T-cell (primary cell): ENCODE measurements around the gene ERMAP. TPM values are rescaled to one million over a fixed set of nuclear protein-coding genes. Genes with fewer than 3 reads are reported as not detected.

ENCODE experiments used
- ATAC-seq, 4 experiments: fragments of 200-7000 bp in 3 of 4; fragments of 150-1000 bp in 1 of 4; cut with Tn5 transposase; replicated peaks in 1 of 4; 1 replicate in 3 of 4; 2 replicates in 1 of 4; pipeline ENCODE4 v1.10.0; 2021; ENCODE audit warnings: moderate library complexity in 3 of 4, mild to moderate bottlenecking in 2 of 4, moderate number of reproducible peaks in 1 of 4
- CTCF ChIA-PET, 2 donors: fragments of 300-600 bp; sonication (Branson Sonifier 250); formaldehyde crosslinking; loops; one replicate each; lab custom pipeline; 2022; ENCODE audit warnings: antibody characterized with exemption in 2 of 2; lab: Charles Lee
- POLR2A ChIA-PET, 2 donors: fragments of 300-600 bp; sonication (Branson Sonifier 250); formaldehyde crosslinking; loops; one replicate each; lab custom pipeline; 2022; ENCODE audit warnings: antibody characterized with exemption in 2 of 2; lab: Charles Lee
- DNase-seq, 35 experiments: peaks; one replicate each; pipeline versions ENCODE4 v3.0.0 to v3.0.0-alpha.2; 2013 to 2023
- H3K27ac ChIP-seq: one replicate; pipeline ENCODE4 v1.5.1; 2013; ENCODE audit warnings: low read length
- H3K27me3 ChIP-seq, 2 experiments: replicated peaks in 1 of 2; 1 replicate in 1 of 2; 2 replicates in 1 of 2; pipeline versions ENCODE4 v1.6.1 to v1.7.0; 2013; ENCODE audit warnings: low read length in 1 of 2, mixed read lengths in 1 of 2; ENCODE audit not compliant: control insufficient read depth in 2 of 2, insufficient read depth in 2 of 2; ENCODE audit errors: extremely low read depth in 1 of 2
- H3K36me3 ChIP-seq, 2 donors: 1 replicate in 1 of 2; 2 replicates in 1 of 2; pipeline versions ENCODE4 v1.6.1 to v1.7.0; 2013; ENCODE audit warnings: low read length in 1 of 2; ENCODE audit not compliant: control insufficient read depth in 2 of 2, insufficient read depth in 1 of 2; ENCODE audit errors: extremely low read depth in 1 of 2
- H3K4me1 ChIP-seq, 2 experiments: 1 replicate in 1 of 2; 2 replicates in 1 of 2; pipeline versions ENCODE4 v1.6.1 to v1.7.0; 2013; ENCODE audit warnings: low read length in 2 of 2, mixed read lengths in 1 of 2; ENCODE audit not compliant: insufficient read depth in 2 of 2, control insufficient read depth in 1 of 2; ENCODE audit errors: extremely low read depth in 1 of 2
- H3K4me3 ChIP-seq, 2 donors: 1 replicate in 1 of 2; 2 replicates in 1 of 2; pipeline versions ENCODE4 v1.5.1 to v1.7.0; 2013; ENCODE audit warnings: mild to moderate bottlenecking in 2 of 2, low read length in 1 of 2, moderate library complexity in 1 of 2; ENCODE audit not compliant: control insufficient read depth in 1 of 2; ENCODE audit errors: extremely low read depth in 1 of 2
- H3K9me3 ChIP-seq: 2 replicates; pipeline ENCODE4 v1.7.0; 2013
- H3K27ac Mint-ChIP-seq, 2 donors: one replicate each; pipeline ENCODE4 v1.8.0; 2020 to 2021; ENCODE audit warnings: mild to moderate bottlenecking in 2 of 2, mixed read lengths in 2 of 2
- H3K27me3 Mint-ChIP-seq, 2 donors: one replicate each; pipeline ENCODE4 v1.8.0; 2021 to 2022; ENCODE audit warnings: mixed read lengths in 2 of 2
- H3K36me3 Mint-ChIP-seq: one replicate; pipeline ENCODE4 v1.8.0; 2021; ENCODE audit warnings: mixed read lengths
- H3K4me1 Mint-ChIP-seq, 3 donors: one replicate each; pipeline ENCODE4 v1.8.0; 2020 to 2022; ENCODE audit warnings: mixed read lengths in 3 of 3, mild to moderate bottlenecking in 1 of 3
- H3K4me3 Mint-ChIP-seq, 3 donors: one replicate each; pipeline ENCODE4 v1.8.0; 2020 to 2022; ENCODE audit warnings: mild to moderate bottlenecking in 3 of 3, mixed read lengths in 3 of 3, moderate library complexity in 3 of 3
- H3K9me3 Mint-ChIP-seq, 3 donors: one replicate each; pipeline ENCODE4 v1.8.0; 2020 to 2022; ENCODE audit warnings: mixed read lengths in 3 of 3
- WGBS: methylation state at CpG from one replicate; pipeline ENCODE4 v1.1.5; 2013; ENCODE audit warnings: missing lambda C conversion rate; ENCODE audit not compliant: insufficient coverage; 5-methylcytosine and 5-hydroxymethylcytosine counted together
- total RNA-seq, 35 experiments: library from RNA in 6 of 35; stranded (reverse) in 6 of 35; fragments of 120-200 nt in 1 of 35; gene quantifications; one replicate each; pipeline versions ENCODE4 v1.2.1 to v1.2.4 and lab custom pipeline; 2013 to 2026

The ERMAP gene
- total RNA-seq, 5 donors from 2014 or later (not counting 1 experiment from before 2014, with no cell fraction given): 5.7 to 7.6 (median 6.7) TPM

GRCh38 chr1:42784547-42784945 lies 32.4 kb upstream of the ERMAP start:
- Histone ChIP-seq H3K9me3 (no peaks in the 10 kb centered on the region), H3K4me1 (peaks cover 2 to 15% of the 10 kb centered on the region in 2 experiments), H3K4me3 (peak overlapping the region; percentile 55 to 63), H3K27me3 (peaks cover 0 to 4% of the 10 kb centered on the region in 2 experiments), H3K36me3 (peaks cover 0 to 13% of the 10 kb centered on the region in 2 donors), H3K27ac (no peak overlapping the region)
- Mint-ChIP-seq H3K9me3 (no peaks in the 10 kb centered on the region), H3K27me3 (no peaks in the 10 kb centered on the region), H3K4me1 (peaks cover 14 to 20% (median 16%) of the 10 kb centered on the region in 3 donors), H3K36me3 (peaks cover 16% of the 10 kb centered on the region), H3K27ac (no peak overlapping the region), H3K4me3 (peak overlapping the region; percentile 76 to 83 (median 78))
- POLR2A ChIA-PET: interaction anchor here in 1 of 2 donors (0.6 kb wide), 1 partner anchor 215 kb away, joined by 4 read pairs; no protein-coding TSS in a partner anchor
- DNase-seq (no peak), ATAC-seq (no peak)
- CTCF ChIA-PET: no interaction called here
- WGBS: over 99% methylated on average over 14 of the region's 18 CpGs

DNA sequence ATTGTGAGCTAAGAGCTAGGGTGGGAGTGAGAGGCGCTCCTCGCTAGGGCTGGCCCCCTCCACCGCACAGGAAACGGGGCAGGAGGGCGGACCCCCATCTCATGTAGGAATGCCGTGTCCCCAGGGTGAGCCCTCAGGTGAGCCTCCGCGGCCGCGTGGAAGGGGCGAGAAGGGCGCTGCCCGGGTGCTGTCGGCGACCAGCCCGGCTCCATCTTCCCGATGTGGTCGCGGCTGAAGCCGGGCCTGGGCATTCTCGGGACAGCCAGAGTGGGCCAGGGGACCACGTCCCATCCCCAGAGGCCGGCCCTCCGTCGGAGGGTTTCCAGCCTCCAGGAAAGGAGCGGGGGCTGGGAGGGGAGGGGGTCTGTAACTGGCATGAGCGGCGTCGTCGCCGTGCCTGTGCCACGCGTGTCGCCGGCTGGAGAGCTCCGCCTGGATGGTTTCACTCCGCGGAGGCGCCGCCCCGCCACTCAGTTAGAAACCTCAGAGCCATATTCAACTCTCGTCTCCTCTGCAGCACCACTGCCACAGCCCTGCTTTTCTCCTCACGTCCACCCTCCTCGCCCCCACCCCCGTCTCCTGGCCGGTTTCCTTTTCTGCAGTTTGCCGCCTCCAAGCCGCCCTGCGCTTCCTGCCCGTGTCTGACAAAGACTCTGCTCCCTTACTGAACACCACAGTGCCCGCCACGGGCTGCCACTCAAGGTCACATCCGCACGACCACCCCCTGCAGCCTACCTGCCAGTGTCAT lies 31.8 kb upstream of the ERMAP start, which contains the start of gene TMEM269:
Gene TMEM269, plus strand, starts transcription at position 46 of the 748 bp plus-strand sequence. CDS start 4,903 bp downstream, outside the sequence.
- Histone ChIP-seq H3K36me3 (peaks cover 0 to 9% of the 10 kb centered on the region in 2 donors), H3K4me1 (peaks cover 2 to 15% of the 10 kb centered on the region in 2 experiments), H3K27ac (no peak within 1 kb of the TSS), H3K9me3 (no peaks in the 10 kb centered on the region), H3K27me3 (peaks cover 0 to 4% of the 10 kb centered on the region in 2 experiments), H3K4me3 (peak within 1 kb of the TSS; percentile 55 to 63)
- peaks cover 14 to 20% (median 16%) of the 10 kb centered on the region in 3 donors for H3K4me1 Mint-ChIP-seq
- ATAC-seq: peak; percentile 80 to 90 (median 84)
- H3K9me3 Mint-ChIP-seq: no peaks in the 10 kb centered on the region
- H3K4me3 Mint-ChIP-seq: peak within 1 kb of the TSS; percentile 76 to 83 (median 78)
- POLR2A ChIA-PET: interaction anchor here in 1 of 2 donors (0.6 kb wide), 1 partner anchor 214 kb away, joined by 4 read pairs; no protein-coding TSS in a partner anchor
- peak; percentile 10 to 67 (median 50) for DNase-seq
- 12% methylated on average over 48 of the region's 54 CpGs for WGBS
- peak within 1 kb of the TSS; percentile 41 to 76 for H3K27ac Mint-ChIP-seq
- no peaks in the 10 kb centered on the region for H3K27me3 Mint-ChIP-seq
- peaks cover 13% of the 10 kb centered on the region for H3K36me3 Mint-ChIP-seq
- CTCF ChIA-PET: no interaction called here

DNA sequence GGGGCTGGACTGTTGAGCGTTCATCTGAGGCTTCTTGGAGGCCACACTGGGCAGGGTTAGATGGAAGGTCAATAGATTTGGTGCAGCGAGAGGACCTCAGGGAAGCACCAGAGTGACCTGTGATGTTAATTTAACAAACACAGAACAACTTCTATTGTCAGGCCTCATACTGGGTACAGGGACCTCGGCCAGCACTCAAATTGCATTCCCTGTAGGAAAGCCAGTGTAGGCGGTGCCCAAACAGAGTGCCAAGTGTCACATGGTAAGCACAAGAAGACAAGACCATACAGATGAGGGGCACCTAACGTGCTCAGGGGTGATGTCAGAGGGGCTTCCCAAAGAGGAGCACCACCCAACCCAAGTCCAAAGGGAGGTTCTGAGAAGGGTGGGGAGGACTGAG lies 30.8 kb upstream of the ERMAP start:
- ChIA-PET POLR2A (no interaction called here), CTCF (no interaction called here)
- no peak overlapping the region for H3K27ac ChIP-seq
- Mint-ChIP-seq H3K27me3 (no peaks in the 10 kb centered on the region), H3K36me3 (peaks cover 6% of the 10 kb centered on the region), H3K27ac (peak overlapping the region in 1 of 2 donors; percentile 76), H3K9me3 (no peaks in the 10 kb centered on the region), H3K4me1 (peaks cover 14 to 20% (median 16%) of the 10 kb centered on the region in 3 donors), H3K4me3 (peak overlapping the region; percentile 76 to 83 (median 78))
- peaks cover 2 to 15% of the 10 kb centered on the region in 2 experiments for H3K4me1 ChIP-seq
- DNase-seq (no peak), ATAC-seq (no peak)
- H3K27me3 ChIP-seq: peaks cover 0 to 4% of the 10 kb centered on the region in 2 experiments
- no peak overlapping the region for H3K4me3 ChIP-seq
- 100% methylated on average over 2 of the region's 5 CpGs for WGBS
- no peaks in the 10 kb centered on the region for H3K9me3 ChIP-seq
- H3K36me3 ChIP-seq: peaks cover 0 to 3% of the 10 kb centered on the region in 2 donors

DNA sequence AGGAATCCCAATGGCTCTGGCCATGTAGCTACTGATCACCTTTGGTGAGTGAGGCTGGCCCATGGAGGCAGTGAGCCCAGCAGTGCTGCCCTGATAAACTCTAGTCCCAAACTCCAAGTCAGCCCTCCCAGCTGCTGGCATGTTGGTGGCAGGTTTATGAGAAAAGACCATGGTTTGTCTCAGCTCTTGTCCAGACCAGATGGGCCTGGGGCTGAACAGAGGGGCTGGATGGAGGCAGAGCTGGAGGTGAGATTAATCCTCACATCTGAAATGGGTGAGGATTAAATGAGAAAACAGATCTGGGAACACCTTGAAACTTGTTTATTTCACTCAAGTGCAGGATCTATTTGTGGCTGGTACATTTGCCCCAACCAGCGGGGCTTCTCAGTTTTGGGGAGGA lies 28.9 kb upstream of the ERMAP start:
- POLR2A ChIA-PET: no interaction called here
- H3K36me3 Mint-ChIP-seq: no peaks in the 10 kb centered on the region
- CTCF ChIA-PET: interaction anchor here in 1 of 2 donors (0.6 kb wide), 1 partner anchor 9 kb away, joined by 3 read pairs; no protein-coding TSS in a partner anchor
- no peaks in the 10 kb centered on the region for H3K9me3 Mint-ChIP-seq
- H3K4me1 ChIP-seq: peaks cover 2 to 15% of the 10 kb centered on the region in 2 experiments
- no peak overlapping the region for H3K27ac Mint-ChIP-seq
- H3K9me3 ChIP-seq: no peaks in the 10 kb centered on the region
- H3K4me3 Mint-ChIP-seq: no peak overlapping the region
- H3K27me3 Mint-ChIP-seq: no peaks in the 10 kb centered on the region
- peaks cover 0 to under 1% of the 10 kb centered on the region in 2 donors for H3K36me3 ChIP-seq
- no peak for DNase-seq
- peaks cover 14 to 20% (median 16%) of the 10 kb centered on the region in 3 donors for H3K4me1 Mint-ChIP-seq
- peaks cover 0 to 4% of the 10 kb centered on the region in 2 experiments for H3K27me3 ChIP-seq
- no peak overlapping the region for H3K4me3 ChIP-seq
- no peak for ATAC-seq
- no peak overlapping the region for H3K27ac ChIP-seq
- 100% methylated on average over 1 of the region's 1 CpG for WGBS

GRCh38 chr1:42793824-42794223 lies 23.1 kb upstream of the ERMAP start:
- Mint-ChIP-seq H3K36me3 (no peaks in the 10 kb centered on the region), H3K9me3 (no peaks in the 10 kb centered on the region), H3K27ac (no peak overlapping the region), H3K4me3 (no peak overlapping the region), H3K27me3 (no peaks in the 10 kb centered on the region), H3K4me1 (no peaks in the 10 kb centered on the region)
- no peak overlapping the region for H3K4me3 ChIP-seq
- no peaks in the 10 kb centered on the region for H3K27me3 ChIP-seq
- ATAC-seq (no peak), DNase-seq (no peak)
- no peaks in the 10 kb centered on the region for H3K9me3 ChIP-seq
- 93% methylated on average over 2 of the region's 2 CpGs for WGBS
- no peaks in the 10 kb centered on the region for H3K4me1 ChIP-seq
- H3K27ac ChIP-seq: no peak overlapping the region
- CTCF ChIA-PET: no interaction called here
- POLR2A ChIA-PET: interaction anchor here in 1 of 2 donors (0.6 kb wide), 1 partner anchor 592 kb away, joined by 3 read pairs; no protein-coding TSS in a partner anchor
- no peaks in the 10 kb centered on the region for H3K36me3 ChIP-seq

DNA sequence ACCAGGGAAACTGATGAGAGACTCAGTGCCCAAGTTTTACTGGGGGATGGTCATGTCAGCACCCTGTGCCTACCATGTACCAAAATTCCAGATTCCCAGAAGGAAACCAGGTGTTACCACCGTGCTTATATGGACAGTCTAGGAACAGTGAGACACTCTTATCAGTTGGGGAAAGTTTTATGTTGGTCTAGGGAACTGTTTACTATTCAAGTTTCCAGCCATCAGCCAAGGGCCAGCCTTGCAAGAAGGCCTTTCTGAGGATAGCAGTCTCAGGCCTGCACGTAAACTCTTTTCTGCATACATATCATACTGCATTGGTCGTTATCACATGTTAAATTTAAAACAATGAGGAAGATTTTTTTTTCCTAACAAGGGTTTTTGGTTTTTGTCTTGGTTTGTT lies 19.5 kb upstream of the ERMAP start:
- Histone ChIP-seq H3K9me3 (no peaks in the 10 kb centered on the region), H3K4me1 (no peaks in the 10 kb centered on the region), H3K27me3 (no peaks in the 10 kb centered on the region), H3K27ac (no peak overlapping the region), H3K36me3 (no peaks in the 10 kb centered on the region), H3K4me3 (no peak overlapping the region)
- ChIA-PET CTCF (no interaction called here), POLR2A (no interaction called here)
- no peak overlapping the region for H3K4me3 Mint-ChIP-seq
- H3K9me3 Mint-ChIP-seq: no peaks in the 10 kb centered on the region
- ATAC-seq (no peak), DNase-seq (no peak)
- H3K27ac Mint-ChIP-seq: no peak overlapping the region
- WGBS: 83% methylated on average over 1 of the region's 3 CpGs
- no peaks in the 10 kb centered on the region for H3K36me3 Mint-ChIP-seq
- H3K27me3 Mint-ChIP-seq: no peaks in the 10 kb centered on the region
- no peaks in the 10 kb centered on the region for H3K4me1 Mint-ChIP-seq
